ENCODE results near the gene BYSL. TPM values are rescaled to one million over a fixed set of nuclear protein-coding genes. Genes with fewer than 3 reads are reported as not detected.

Gene BYSL
- total and polyA plus RNA-seq, 10 of the 15 experiments (the other 5 are each of a cell fraction or from before 2014, with no cell fraction given), result 12.6 to 51.1 (median 33.0) TPM

DNA sequence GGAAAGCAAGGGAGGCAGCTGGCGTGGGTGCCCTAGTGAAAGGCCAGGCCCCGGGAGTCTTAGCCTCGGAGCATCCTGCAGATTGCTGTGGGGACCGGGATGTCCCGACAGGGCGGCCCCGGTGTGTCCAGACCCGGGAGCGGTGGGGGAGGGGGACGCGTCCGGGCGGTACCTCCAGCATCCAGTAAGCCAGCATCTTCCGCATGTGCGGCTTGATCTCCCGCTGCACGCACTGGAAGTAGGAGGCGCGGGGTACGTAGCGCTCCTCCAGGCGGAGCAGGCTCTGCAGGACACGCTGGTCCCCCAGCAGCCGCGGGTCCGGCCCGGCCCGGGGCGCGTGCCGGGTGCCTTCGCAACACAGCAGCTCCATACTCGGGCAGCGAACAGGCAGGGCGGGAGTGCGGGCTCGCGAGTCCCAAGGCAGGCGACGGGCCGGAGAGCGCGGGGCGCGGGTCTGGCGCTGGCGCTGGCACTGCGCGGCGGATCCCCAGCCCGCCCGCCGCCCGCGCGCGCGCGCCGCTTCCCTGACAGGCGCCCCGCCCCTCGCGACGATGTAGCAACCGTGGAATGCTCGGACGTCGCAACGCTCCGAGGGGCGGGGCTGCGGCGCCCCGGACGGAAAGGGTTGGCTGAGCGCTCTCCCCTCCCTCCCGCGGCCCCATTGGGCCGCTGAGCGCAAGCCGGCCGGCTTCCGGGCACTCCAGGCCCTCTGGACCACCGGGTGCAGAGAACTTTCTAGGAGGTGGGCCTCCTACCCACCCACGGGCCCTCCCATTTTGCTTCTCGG lies 20.2 kb downstream of the BYSL start, which contains the start of gene CCND3 (continued):
- TF ChIP-seq NR2C1 (IDR thresholded peaks at IDR 0.05), result 0 out of 2 replicates have a peak, but pooled peaks have one; percentile 1
- TF ChIP-seq POLR2A (IDR thresholded peaks at IDR 0.05; ENCODE audit: low read depth, low read length), result peak; percentile 27; the same call in 1 of the 2 replicates
- no peak for TF ChIP-seq ZNF384 (IDR thresholded peaks at IDR 0.05; ENCODE audit: borderline replicate concordance, low read depth, low read length)
- peak; percentile 35; the same call in 1 of the 2 replicates for TF ChIP-seq IKZF1 (conservative IDR thresholded peaks at IDR 0.05)
- TF ChIP-seq, protein P1, sequence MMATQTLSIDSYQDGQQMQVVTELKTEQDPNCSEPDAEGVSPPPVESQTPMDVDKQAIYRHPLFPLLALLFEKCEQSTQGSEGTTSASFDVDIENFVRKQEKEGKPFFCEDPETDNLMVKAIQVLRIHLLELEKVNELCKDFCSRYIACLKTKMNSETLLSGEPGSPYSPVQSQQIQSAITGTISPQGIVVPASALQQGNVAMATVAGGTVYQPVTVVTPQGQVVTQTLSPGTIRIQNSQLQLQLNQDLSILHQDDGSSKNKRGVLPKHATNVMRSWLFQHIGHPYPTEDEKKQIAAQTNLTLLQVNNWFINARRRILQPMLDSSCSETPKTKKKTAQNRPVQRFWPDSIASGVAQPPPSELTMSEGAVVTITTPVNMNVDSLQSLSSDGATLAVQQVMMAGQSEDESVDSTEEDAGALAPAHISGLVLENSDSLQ (IDR thresholded peaks at IDR 0.05), result peak; percentile 3; the same call in 1 of the 2 replicates
- TF ChIP-seq NFYA (IDR thresholded peaks at IDR 0.05; ENCODE audit: borderline replicate concordance, low read depth, low read length), result no peak
- TF ChIP-seq ZNF274 (IDR thresholded peaks at IDR 0.05; ENCODE audit: insufficient read depth, insufficient read length), result no peak
- no peak for TF ChIP-seq ETV6 (conservative IDR thresholded peaks at IDR 0.05 in 1 of 2, IDR thresholded peaks at IDR 0.05 in 1 of 2; ENCODE audit: borderline replicate concordance in 1 of 2, low read depth in 1 of 2)
- TF ChIP-seq MXI1 (IDR thresholded peaks at IDR 0.05; ENCODE audit: low read depth, low read length), result peak; percentile 81
- peak; percentile 51 for TF ChIP-seq SP1 (IDR thresholded peaks at IDR 0.05; ENCODE audit: low read depth, low read length)
- TF ChIP-seq HDGF (IDR thresholded peaks at IDR 0.05), result no peak
- TF ChIP-seq NRF1 (conservative IDR thresholded peaks at IDR 0.05; ENCODE audit: low read depth, low read length), result 0 out of 2 replicates have a peak, but pooled peaks have one; percentile 10
- TF ChIP-seq NR2F1 (conservative IDR thresholded peaks at IDR 0.05), result 0 out of 2 replicates have a peak, but pooled peaks have one; percentile 15
- peak; percentile 58; the same call in 1 of the 2 replicates for TF ChIP-seq DPF2 (IDR thresholded peaks at IDR 0.05)
- 0 out of 2 replicates have a peak, but pooled peaks have one; percentile 43 for TF ChIP-seq ZNF207 (IDR thresholded peaks at IDR 0.05; ENCODE audit: borderline replicate concordance)
- TF ChIP-seq SREBF2 (IDR thresholded peaks at IDR 0.05; ENCODE audit: low read length), result no peak
- TF ChIP-seq MYB (IDR thresholded peaks at IDR 0.05; ENCODE audit: borderline replicate concordance, low read depth, low read length), result no peak
- 0 out of 2 replicates have a peak, but pooled peaks have one; percentile 21 for TF ChIP-seq GABPA (IDR thresholded peaks at IDR 0.05; ENCODE audit: low read depth)
- TF ChIP-seq SPI1 (IDR thresholded peaks at IDR 0.05; ENCODE audit: borderline replicate concordance, insufficient read depth, low read depth, low read length), result no peak
- TF ChIP-seq, protein P2, sequence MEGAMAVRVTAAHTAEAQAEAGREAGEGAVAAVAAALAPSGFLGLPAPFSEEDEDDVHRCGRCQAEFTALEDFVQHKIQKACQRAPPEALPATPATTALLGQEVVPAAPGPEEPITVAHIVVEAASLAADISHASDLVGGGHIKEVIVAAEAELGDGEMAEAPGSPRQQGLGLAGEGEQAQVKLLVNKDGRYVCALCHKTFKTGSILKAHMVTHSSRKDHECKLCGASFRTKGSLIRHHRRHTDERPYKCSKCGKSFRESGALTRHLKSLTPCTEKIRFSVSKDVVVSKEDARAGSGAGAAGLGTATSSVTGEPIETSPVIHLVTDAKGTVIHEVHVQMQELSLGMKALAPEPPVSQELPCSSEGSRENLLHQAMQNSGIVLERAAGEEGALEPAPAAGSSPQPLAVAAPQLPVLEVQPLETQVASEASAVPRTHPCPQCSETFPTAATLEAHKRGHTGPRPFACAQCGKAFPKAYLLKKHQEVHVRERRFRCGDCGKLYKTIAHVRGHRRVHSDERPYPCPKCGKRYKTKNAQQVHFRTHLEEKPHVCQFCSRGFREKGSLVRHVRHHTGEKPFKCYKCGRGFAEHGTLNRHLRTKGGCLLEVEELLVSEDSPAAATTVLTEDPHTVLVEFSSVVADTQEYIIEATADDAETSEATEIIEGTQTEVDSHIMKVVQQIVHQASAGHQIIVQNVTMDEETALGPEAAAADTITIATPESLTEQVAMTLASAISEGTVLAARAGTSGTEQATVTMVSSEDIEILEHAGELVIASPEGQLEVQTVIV (IDR thresholded peaks at IDR 0.05; ENCODE audit: borderline replicate concordance, partially characterized antibody), result peak; percentile 38
- TF ChIP-seq NFYB (IDR thresholded peaks at IDR 0.05; ENCODE audit: insufficient read depth, low read depth, low read length), result peak; percentile 63; the same call in 1 of the 2 replicates
- TF ChIP-seq ZSCAN29 (IDR thresholded peaks at IDR 0.05), result no peak
- TF ChIP-seq BHLHE40 (IDR thresholded peaks at IDR 0.05; ENCODE audit: borderline replicate concordance in 1 of 2, low read depth in 2 of 2, low read length in 1 of 2), result peak in 1 of 2 experiments; percentile 65; a peak in 1 of 4 replicates
- TF ChIP-seq STAT1 (conservative IDR thresholded peaks at IDR 0.05), result no peak
- peak; percentile 85 for TF ChIP-seq RB1 (IDR thresholded peaks at IDR 0.05; ENCODE audit: borderline replicate concordance)

Data from GM12878 (cell line).